PFSK-1 (cell line): ENCODE measurements around the gene LIPE.

Experiments
- FOXP2 ChIP-seq: optimal IDR thresholded peaks from 2 replicates; pipeline ENCODE3; 2011; ENCODE audit warnings: borderline replicate concordance, control low read depth, inconsistent platforms; ENCODE audit not compliant: insufficient read depth; ENCODE audit errors: extremely low read length, extremely low read depth
- POLR2AphosphoS5 ChIP-seq: IDR thresholded peaks from 2 replicates; pipeline ENCODE4 v1.6.1; 2012; ENCODE audit warnings: low read depth, mild to moderate bottlenecking, control low read depth, low read length, moderate library complexity
- REST ChIP-seq, 2 experiments: IDR thresholded peaks; 2 replicates each; pipeline versions ENCODE4 v1.6.1 to v1.8.0; 2011 to 2012; ENCODE audit warnings: low read depth in 2 of 2, low read length in 2 of 2, control low read depth in 1 of 2, inconsistent platforms in 1 of 2, mild to moderate bottlenecking in 1 of 2, moderate library complexity in 1 of 2; ENCODE audit not compliant: insufficient read depth in 1 of 2
- SIN3A ChIP-seq: IDR thresholded peaks from 2 replicates; pipeline ENCODE4 v1.6.1; 2012; ENCODE audit warnings: mild to moderate bottlenecking, low read length, moderate library complexity, borderline replicate concordance; ENCODE audit not compliant: insufficient read depth
- TAF1 ChIP-seq: IDR thresholded peaks from 2 replicates; pipeline ENCODE4 v1.6.1; 2012; ENCODE audit warnings: low read length, control low read depth, borderline replicate concordance; ENCODE audit not compliant: insufficient read depth

LIPE gene

GRCh38 chr19:42407085-42407815 is 19.9 kb downstream of the LIPE start:
- TF ChIP-seq POLR2AphosphoS5 (no peak), SIN3A (no peak), FOXP2 (no peak), TAF1 (no peak), REST (IDR thresholded peaks at IDR 0.05; ENCODE audit: insufficient read depth in 1 of 2, low read depth in 2 of 2, low read length in 2 of 2) (no peak)

DNA sequence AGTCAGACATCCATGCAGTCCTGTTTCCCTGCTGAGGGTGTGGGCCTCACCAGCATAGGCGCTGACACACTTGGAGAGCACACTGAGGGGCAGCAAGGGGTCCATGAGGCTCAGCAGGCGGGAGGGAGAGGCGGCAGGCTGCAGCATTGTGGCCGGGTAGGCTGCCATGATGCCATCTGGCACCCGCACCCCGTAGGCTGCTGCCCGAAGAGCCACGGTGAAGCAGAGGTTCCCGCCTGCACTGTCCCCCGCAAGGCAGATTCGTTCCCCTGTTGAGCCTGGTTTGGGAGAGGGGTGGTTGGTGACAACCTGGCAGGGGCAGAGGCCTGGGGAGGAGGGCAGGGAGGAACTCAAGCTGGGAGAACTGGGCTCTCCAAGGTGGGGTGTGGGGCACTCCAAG is 21.1 kb downstream of the LIPE start:
- TF ChIP-seq SIN3A (no peak), POLR2AphosphoS5 (no peak), TAF1 (no peak), FOXP2 (no peak), REST (IDR thresholded peaks at IDR 0.05; ENCODE audit: insufficient read depth in 1 of 2, low read depth in 2 of 2, low read length in 2 of 2) (no peak)

DNA sequence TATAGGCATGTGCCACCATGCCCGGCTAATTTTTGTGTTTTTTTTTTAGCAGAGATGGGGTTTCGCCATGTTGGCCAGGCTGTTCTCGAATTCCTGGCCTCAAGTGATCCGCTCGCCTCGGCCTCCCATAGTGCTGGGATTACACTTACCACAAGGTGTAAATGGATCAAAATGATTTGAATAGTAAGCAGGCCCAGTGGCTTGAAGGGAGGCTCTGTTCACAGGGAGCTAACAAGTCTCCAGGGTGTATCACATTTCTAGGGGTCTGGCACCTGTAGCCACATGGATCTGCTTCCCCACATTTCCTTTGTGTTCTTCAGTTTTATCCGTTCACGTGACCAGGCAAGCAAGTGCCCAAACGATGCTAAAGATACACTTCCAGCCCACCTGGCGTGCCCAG is 23.6 kb downstream of the LIPE start:
- TF ChIP-seq REST (IDR thresholded peaks at IDR 0.05; ENCODE audit: insufficient read depth in 1 of 2, low read depth in 2 of 2, low read length in 2 of 2): no peak
- TF ChIP-seq POLR2AphosphoS5: no peak
- no peak for TF ChIP-seq FOXP2
- no peak for TF ChIP-seq TAF1
- TF ChIP-seq SIN3A: no peak

- TF ChIP-seq TAF1: no peak
- TF ChIP-seq POLR2AphosphoS5: no peak
- no peak for TF ChIP-seq SIN3A
- no peak for TF ChIP-seq FOXP2
- TF ChIP-seq REST (IDR thresholded peaks at IDR 0.05; ENCODE audit: insufficient read depth in 1 of 2, low read depth in 2 of 2, low read length in 2 of 2): no peak
These were observed 24.6 kb downstream of the LIPE start for GRCh38 chr19:42402376-42403116.
